WTC11 (cell line): Measurements from ENCODE around the gene RAX2. TPM values are rescaled to one million over a fixed set of nuclear protein-coding genes. Genes with fewer than 3 reads are reported as not detected.
"Not testable (repeated sequence)": the region's sequence is repeated elsewhere in the genome, so short reads cannot be mapped to it uniquely, and the experiment has no call there.

Experiments used
- ATAC-seq: fragments of 200-7000 bp; cut with Tn5 transposase; 2 replicates; pipeline ENCODE4 v1.10.0; 2021; ENCODE audit warnings: mild to moderate bottlenecking, moderate library complexity
- CTCF ChIA-PET: fragments of 300-600 bp; sonication (Branson Sonifier 250); formaldehyde crosslinking; loops from one replicate; lab custom pipeline; 2021; ENCODE audit warnings: antibody characterized with exemption; lab: Charles Lee
- POLR2A ChIA-PET: fragments of 350-600 bp; sonication (Branson Sonifier 250); formaldehyde crosslinking; loops from one replicate; lab custom pipeline; 2021; ENCODE audit warnings: antibody characterized with exemption; lab: Charles Lee
- DNase-seq: peaks from one replicate; pipeline ENCODE4 v3.0.0; 2021; ENCODE audit warnings: low spot score
- H3K27ac Mint-ChIP-seq: 2 replicates; pipeline ENCODE4 v1.8.0; 2021; ENCODE audit warnings: mixed read lengths
- H3K27me3 Mint-ChIP-seq: 2 replicates; pipeline ENCODE4 v1.8.0; 2021; ENCODE audit warnings: low read depth, mild to moderate bottlenecking, moderate library complexity, mixed read lengths
- H3K36me3 Mint-ChIP-seq: 2 replicates; pipeline ENCODE4 v1.8.0; 2021; ENCODE audit warnings: mixed read lengths
- H3K4me1 Mint-ChIP-seq: 2 replicates; pipeline ENCODE4 v1.8.0; 2022; ENCODE audit warnings: mixed read lengths
- H3K4me3 Mint-ChIP-seq: 2 replicates; pipeline ENCODE4 v1.8.0; 2021; ENCODE audit warnings: mild to moderate bottlenecking, moderate library complexity, mixed read lengths
- H3K9me3 Mint-ChIP-seq: 2 replicates; pipeline ENCODE4 v1.8.0; 2021; ENCODE audit warnings: mixed read lengths
- ATF1 ChIP-seq: sonication (generic); formaldehyde crosslinking; IDR thresholded peaks from 2 replicates; pipeline ENCODE4 v1.8.1; 2023; ENCODE audit warnings: mild to moderate bottlenecking, moderate library complexity, missing genetic modification reagents
- EMX1 ChIP-seq: fragments of 250-450 bp; sonication (Bioruptor Pico); IDR thresholded peaks from 2 replicates; pipeline ENCODE4 v1.8.0; 2021; ENCODE audit warnings: mild to moderate bottlenecking
- ETV6 ChIP-seq: sonication (generic); formaldehyde crosslinking; IDR thresholded peaks from 2 replicates; pipeline ENCODE4 v1.8.1; 2022; ENCODE audit warnings: mild to moderate bottlenecking, missing genetic modification reagents
- GTF2I ChIP-seq: fragments of 250-450 bp; sonication (Bioruptor Pico); conservative IDR thresholded peaks from 2 replicates; pipeline ENCODE4 v1.4.0; 2021; ENCODE audit warnings: mild to moderate bottlenecking
- KAT7 ChIP-seq: sonication (generic); formaldehyde crosslinking; IDR thresholded peaks from 2 replicates; pipeline ENCODE4 v1.8.1; 2023; ENCODE audit warnings: missing genetic modification reagents, mild to moderate bottlenecking, borderline replicate concordance
- SMAD4 ChIP-seq: sonication (generic); formaldehyde crosslinking; IDR thresholded peaks from 2 replicates; pipeline ENCODE4 v1.8.0; 2022; ENCODE audit warnings: mild to moderate bottlenecking, missing genetic modification reagents
- SOX15 ChIP-seq: fragments of 250-450 bp; sonication (Bioruptor Pico); IDR thresholded peaks from 2 replicates; pipeline ENCODE4 v1.9.0; 2021; ENCODE audit warnings: mild to moderate bottlenecking
- SP1 ChIP-seq: sonication (generic); formaldehyde crosslinking; conservative IDR thresholded peaks from 2 replicates; pipeline ENCODE4 v1.8.1; 2022; ENCODE audit warnings: missing genetic modification reagents
- TCF7 ChIP-seq: sonication (generic); formaldehyde crosslinking; IDR thresholded peaks from 2 replicates; pipeline ENCODE4 v1.8.0; 2022; ENCODE audit warnings: mild to moderate bottlenecking, low read depth, missing genetic modification reagents, moderate library complexity
- TEAD1 ChIP-seq: sonication (generic); formaldehyde crosslinking; IDR thresholded peaks from 2 replicates; pipeline ENCODE4 v1.8.0; 2022; ENCODE audit warnings: mild to moderate bottlenecking, missing genetic modification reagents
- ZBTB21 ChIP-seq: sonication (generic); formaldehyde crosslinking; IDR thresholded peaks from 2 replicates; pipeline ENCODE4 v1.8.1; 2023; ENCODE audit warnings: mild to moderate bottlenecking, missing genetic modification reagents, borderline replicate concordance
- ZNF121 ChIP-seq: sonication (generic); formaldehyde crosslinking; IDR thresholded peaks from 2 replicates; pipeline ENCODE4 v1.8.0; 2023; ENCODE audit warnings: missing genetic modification reagents
- ZNF317 ChIP-seq: sonication (generic); formaldehyde crosslinking; IDR thresholded peaks from 2 replicates; pipeline ENCODE4 v1.8.1; 2023; ENCODE audit warnings: low read depth, mild to moderate bottlenecking, moderate library complexity, missing genetic modification reagents, borderline replicate concordance
- ZNF671 ChIP-seq: fragments of 250-450 bp; sonication (Bioruptor Pico); IDR thresholded peaks from 2 replicates; pipeline ENCODE4 v1.8.0; 2021; ENCODE audit warnings: mild to moderate bottlenecking
- total RNA-seq: library from RNA; stranded (reverse); gene quantifications from 3 replicates; pipeline ENCODE4 v1.2.3, GENCODE V29; 2021
- TF ChIP-seq, protein P1 (sequence below): fragments of 250-450 bp; sonication (Bioruptor Pico); IDR thresholded peaks from 2 replicates; pipeline ENCODE4 v1.9.0; 2021; ENCODE audit warnings: mild to moderate bottlenecking
- TF ChIP-seq, protein P2 (sequence below): sonication (generic); formaldehyde crosslinking; IDR thresholded peaks from 2 replicates; pipeline ENCODE4 v1.8.0; 2023; ENCODE audit warnings: missing genetic modification reagents
- TF ChIP-seq, protein P3 (sequence below): sonication (generic); formaldehyde crosslinking; conservative IDR thresholded peaks from 2 replicates; pipeline ENCODE4 v1.8.1; 2023; ENCODE audit warnings: mild to moderate bottlenecking, low read depth, missing genetic modification reagents, moderate library complexity
- TF ChIP-seq, protein P4 (sequence below): sonication (generic); formaldehyde crosslinking; IDR thresholded peaks from 2 replicates; pipeline ENCODE4 v1.8.0; 2022; ENCODE audit warnings: mild to moderate bottlenecking, missing genetic modification reagents
- TF ChIP-seq, protein P5 (sequence below): sonication (generic); formaldehyde crosslinking; IDR thresholded peaks from 2 replicates; pipeline ENCODE4 v1.8.1; 2023; ENCODE audit warnings: mild to moderate bottlenecking, missing genetic modification reagents

The RAX2 gene
- total RNA-seq, 1 experiment from 2014 or later = 0.09 TPM

DNA sequence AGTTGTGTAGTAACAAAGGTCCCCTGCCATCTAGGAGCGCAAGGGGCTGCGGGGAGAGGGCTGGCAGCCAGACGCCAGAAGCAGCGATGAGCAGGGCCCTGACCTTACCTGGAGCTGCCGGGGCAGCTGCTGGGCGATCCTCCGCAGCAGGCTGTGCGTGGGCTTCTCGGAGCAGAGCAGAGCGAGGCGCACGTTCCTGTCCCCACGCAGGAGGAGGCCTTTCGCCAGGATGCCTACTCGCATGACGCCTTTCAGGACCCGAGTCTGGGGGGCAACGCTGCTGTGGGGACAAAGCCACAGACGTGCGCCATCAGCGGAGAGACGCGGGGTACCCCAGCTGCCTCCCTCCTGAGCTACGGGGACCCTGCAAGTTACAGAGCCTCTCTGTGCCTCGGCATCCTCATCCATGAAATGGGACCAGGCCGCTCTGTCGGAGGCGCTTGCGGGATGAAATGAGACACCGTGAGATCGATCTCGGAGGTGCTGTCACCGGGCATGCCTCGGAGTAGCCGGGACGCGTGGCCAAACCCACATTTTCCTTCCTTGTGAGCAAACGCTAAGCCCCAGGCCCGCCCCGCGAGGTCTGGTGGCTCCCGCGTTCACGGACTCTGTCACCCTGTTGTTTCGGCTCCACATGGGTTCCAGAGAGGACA, 44.7 kb upstream of the RAX2 start:
- Mint-ChIP-seq H3K4me1 (no peaks in the 10 kb centered on the region), H3K4me3 (no peak overlapping the region), H3K27ac (no peak overlapping the region)
- DNase-seq (no peak), ATAC-seq (no peak)
- POLR2A ChIA-PET = no interaction called here
- TF ChIP-seq ZNF671 (CRISPR knock-in tag) (no peak), SP1 (CRISPR knock-in tag) (no peak), TEAD1 (CRISPR knock-in tag) (no peak), SOX15 (CRISPR knock-in tag) (no peak), GTF2I (no peak), ZBTB21 (CRISPR knock-in tag) (no peak), ZNF317 (CRISPR knock-in tag) (no peak), ETV6 (CRISPR knock-in tag) (no peak), EMX1 (CRISPR knock-in tag) (no peak), KAT7 (CRISPR knock-in tag) (no peak), TCF7 (CRISPR knock-in tag) (no peak), SMAD4 (no peak), ATF1 (CRISPR knock-in tag) (no peak), ZNF121 (CRISPR knock-in tag) (no peak)
- TF ChIP-seq, protein P1, sequence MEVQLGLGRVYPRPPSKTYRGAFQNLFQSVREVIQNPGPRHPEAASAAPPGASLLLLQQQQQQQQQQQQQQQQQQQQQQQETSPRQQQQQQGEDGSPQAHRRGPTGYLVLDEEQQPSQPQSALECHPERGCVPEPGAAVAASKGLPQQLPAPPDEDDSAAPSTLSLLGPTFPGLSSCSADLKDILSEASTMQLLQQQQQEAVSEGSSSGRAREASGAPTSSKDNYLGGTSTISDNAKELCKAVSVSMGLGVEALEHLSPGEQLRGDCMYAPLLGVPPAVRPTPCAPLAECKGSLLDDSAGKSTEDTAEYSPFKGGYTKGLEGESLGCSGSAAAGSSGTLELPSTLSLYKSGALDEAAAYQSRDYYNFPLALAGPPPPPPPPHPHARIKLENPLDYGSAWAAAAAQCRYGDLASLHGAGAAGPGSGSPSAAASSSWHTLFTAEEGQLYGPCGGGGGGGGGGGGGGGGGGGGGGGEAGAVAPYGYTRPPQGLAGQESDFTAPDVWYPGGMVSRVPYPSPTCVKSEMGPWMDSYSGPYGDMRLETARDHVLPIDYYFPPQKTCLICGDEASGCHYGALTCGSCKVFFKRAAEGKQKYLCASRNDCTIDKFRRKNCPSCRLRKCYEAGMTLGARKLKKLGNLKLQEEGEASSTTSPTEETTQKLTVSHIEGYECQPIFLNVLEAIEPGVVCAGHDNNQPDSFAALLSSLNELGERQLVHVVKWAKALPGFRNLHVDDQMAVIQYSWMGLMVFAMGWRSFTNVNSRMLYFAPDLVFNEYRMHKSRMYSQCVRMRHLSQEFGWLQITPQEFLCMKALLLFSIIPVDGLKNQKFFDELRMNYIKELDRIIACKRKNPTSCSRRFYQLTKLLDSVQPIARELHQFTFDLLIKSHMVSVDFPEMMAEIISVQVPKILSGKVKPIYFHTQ = no peak
- TF ChIP-seq, protein P2, sequence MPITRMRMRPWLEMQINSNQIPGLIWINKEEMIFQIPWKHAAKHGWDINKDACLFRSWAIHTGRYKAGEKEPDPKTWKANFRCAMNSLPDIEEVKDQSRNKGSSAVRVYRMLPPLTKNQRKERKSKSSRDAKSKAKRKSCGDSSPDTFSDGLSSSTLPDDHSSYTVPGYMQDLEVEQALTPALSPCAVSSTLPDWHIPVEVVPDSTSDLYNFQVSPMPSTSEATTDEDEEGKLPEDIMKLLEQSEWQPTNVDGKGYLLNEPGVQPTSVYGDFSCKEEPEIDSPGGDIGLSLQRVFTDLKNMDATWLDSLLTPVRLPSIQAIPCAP = no peak
- TF ChIP-seq, protein P3, sequence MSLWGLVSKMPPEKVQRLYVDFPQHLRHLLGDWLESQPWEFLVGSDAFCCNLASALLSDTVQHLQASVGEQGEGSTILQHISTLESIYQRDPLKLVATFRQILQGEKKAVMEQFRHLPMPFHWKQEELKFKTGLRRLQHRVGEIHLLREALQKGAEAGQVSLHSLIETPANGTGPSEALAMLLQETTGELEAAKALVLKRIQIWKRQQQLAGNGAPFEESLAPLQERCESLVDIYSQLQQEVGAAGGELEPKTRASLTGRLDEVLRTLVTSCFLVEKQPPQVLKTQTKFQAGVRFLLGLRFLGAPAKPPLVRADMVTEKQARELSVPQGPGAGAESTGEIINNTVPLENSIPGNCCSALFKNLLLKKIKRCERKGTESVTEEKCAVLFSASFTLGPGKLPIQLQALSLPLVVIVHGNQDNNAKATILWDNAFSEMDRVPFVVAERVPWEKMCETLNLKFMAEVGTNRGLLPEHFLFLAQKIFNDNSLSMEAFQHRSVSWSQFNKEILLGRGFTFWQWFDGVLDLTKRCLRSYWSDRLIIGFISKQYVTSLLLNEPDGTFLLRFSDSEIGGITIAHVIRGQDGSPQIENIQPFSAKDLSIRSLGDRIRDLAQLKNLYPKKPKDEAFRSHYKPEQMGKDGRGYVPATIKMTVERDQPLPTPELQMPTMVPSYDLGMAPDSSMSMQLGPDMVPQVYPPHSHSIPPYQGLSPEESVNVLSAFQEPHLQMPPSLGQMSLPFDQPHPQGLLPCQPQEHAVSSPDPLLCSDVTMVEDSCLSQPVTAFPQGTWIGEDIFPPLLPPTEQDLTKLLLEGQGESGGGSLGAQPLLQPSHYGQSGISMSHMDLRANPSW = no peak
- TF ChIP-seq, protein P4, sequence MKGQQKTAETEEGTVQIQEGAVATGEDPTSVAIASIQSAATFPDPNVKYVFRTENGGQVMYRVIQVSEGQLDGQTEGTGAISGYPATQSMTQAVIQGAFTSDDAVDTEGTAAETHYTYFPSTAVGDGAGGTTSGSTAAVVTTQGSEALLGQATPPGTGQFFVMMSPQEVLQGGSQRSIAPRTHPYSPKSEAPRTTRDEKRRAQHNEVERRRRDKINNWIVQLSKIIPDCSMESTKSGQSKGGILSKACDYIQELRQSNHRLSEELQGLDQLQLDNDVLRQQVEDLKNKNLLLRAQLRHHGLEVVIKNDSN = no peak
- TF ChIP-seq, protein P5, sequence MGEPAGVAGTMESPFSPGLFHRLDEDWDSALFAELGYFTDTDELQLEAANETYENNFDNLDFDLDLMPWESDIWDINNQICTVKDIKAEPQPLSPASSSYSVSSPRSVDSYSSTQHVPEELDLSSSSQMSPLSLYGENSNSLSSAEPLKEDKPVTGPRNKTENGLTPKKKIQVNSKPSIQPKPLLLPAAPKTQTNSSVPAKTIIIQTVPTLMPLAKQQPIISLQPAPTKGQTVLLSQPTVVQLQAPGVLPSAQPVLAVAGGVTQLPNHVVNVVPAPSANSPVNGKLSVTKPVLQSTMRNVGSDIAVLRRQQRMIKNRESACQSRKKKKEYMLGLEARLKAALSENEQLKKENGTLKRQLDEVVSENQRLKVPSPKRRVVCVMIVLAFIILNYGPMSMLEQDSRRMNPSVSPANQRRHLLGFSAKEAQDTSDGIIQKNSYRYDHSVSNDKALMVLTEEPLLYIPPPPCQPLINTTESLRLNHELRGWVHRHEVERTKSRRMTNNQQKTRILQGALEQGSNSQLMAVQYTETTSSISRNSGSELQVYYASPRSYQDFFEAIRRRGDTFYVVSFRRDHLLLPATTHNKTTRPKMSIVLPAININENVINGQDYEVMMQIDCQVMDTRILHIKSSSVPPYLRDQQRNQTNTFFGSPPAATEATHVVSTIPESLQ (CRISPR knock-in tag) = no peak
- TF ChIP-seq, all 79 proteins: peak for 0
- Mint-ChIP-seq H3K27me3 (no peaks in the 10 kb centered on the region), H3K9me3 (0 out of 2 replicates have a peak, but pooled peaks cover 3% of the 10 kb centered on the region), H3K36me3 (no peaks in the 10 kb centered on the region)
- CTCF ChIA-PET = no interaction called here

DNA sequence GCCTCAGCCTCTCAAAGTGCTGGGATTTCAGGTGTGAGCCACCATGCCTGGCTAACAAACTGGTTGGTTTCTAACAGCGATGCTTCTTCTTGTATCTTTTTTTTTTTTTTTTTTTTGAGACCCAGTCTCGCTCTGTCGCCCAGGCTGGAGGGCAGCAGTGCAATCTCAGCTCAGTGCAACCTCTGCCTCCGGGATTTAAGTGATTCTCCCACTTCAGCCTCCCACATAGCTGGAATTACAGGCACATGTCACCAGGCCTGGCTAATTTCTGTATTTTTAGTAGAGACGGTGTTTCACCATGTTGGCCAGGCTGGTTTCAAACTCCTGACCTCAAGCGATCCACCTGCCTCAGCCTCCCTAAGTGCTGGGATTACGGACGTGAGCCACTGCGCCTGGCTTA, 44.1 kb upstream of the RAX2 start:
- H3K36me3 Mint-ChIP-seq, POLR2A ChIA-PET, H3K4me1 Mint-ChIP-seq, CTCF ChIA-PET, H3K27ac Mint-ChIP-seq, H3K9me3 Mint-ChIP-seq, H3K4me3 Mint-ChIP-seq, DNase-seq, H3K27me3 Mint-ChIP-seq, ATAC-seq: not testable (repeated sequence)
